NCI-H1092 treated with DMSO at 0.1 percent for 48 hours (cell line): ENCODE measurements around the gene OR2B6.
"Not testable (repeated sequence)": the region's sequence is repeated elsewhere in the genome, so short reads cannot be mapped to it uniquely, and the experiment has no call there.

Source experiments
- DNase-seq: peaks from one replicate; lab custom pipeline; 2025; lab: John Stamatoyannopoulos, UW

OR2B6 gene

DNA sequence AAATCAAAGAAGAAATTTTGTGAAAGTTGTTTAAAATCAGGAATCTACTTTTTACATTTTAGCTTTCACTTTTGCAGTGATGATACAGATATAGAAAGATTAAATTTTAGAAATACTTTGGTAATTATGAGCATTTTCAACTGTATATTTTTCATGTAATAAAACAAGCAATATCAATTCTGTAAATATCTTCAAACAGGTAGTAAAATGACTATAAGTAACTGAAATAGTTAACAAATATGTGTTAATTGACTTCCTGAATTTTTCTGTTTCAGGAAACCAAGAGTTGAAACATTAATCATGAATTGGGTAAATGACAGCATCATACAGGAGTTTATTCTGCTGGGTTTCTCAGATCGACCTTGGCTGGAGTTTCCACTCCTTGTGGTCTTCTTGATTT is at the start of gene OR2B6:
Gene OR2B6 (plus strand): TSS at position 301 of the 400 bp plus-strand sequence. CDS start 0 bp downstream, at position 301.
- DNase-seq = no peak

DNA sequence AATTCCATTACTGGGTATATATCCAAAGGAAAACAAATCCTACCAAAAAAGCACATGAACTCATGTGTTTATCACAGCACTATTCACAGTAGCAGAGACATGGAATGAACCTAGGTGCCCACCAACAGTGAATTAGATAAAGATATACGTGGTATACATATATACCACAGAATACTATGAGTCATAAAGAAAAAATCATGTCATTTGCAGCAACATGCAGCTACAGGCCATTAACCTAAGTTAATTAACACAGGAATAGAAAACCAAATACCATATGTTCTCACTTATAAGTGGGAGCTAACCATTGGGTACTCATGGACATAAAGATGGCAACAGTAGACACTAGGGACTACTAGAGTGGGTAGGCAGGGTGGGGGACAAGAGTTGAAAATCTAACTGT is 49.0 kb upstream of the OR2B6 start:
- no peak for DNase-seq

DNA sequence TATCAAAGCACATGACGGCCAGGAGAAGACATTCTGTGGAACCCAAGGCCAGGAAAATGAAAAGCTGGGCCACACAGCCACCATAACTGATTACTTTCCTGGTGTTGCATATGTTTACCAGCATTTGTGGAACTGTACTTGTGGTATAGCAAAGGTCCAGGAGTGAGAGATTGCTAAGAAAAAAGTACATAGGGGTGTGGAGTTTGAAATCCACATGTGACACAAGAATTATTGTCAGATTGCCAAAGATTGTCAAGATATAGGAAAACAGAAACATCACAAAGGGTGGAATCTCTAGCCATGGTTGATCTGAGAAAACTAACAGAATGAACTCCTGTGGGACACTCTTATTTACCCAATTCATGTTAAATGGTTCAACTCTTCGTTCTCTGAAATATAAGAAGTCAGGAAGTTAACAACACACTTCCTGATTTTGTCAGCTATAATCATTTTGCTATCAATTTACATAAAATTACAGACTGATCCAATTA is 45.0 kb upstream of the OR2B6 start, which contains the start of gene OR2B2:
Gene OR2B2 (minus strand): TSS at position 441 of the 491 bp plus-strand sequence. CDS start 77 bp downstream, at position 364.
- no peak for DNase-seq

DNA sequence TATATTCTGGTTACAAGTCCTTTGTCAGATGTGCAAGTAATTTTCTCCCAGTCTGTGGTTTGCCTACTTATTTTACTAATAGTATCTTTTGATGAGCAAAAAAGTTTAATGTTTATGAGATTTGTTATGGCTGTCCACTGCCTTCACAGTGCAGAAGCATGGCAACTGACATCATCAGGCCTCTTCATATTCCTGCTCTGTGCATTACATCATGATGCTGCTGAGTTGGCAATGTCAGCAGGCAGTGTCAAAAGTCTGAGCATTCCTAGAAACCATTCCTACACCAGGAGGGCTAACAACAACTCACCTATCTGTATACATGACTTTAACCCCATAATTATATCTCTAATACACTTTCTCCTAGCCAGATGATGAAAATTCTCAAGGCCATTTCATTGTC is 34.1 kb upstream of the OR2B6 start:
- no peak for DNase-seq

DNA sequence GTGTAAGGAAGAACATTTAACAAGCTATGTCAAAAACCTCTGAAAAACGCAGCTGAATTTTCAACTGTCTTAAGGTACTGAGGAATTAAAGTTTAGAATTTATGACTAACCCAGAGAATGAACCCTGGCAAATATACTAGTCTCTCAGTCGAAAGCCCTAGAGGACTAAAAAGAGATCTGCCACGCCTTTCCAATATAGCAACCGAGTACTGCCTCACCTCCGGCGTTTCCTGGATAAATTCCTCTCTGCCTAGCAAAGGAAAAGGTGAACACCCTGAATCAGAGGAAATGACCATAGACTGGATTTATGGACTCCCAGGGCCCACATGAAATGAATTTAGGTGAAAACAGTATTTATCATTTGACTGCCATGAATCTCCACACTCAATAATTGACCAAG is 32.9 kb upstream of the OR2B6 start:
- DNase-seq = no peak

DNA sequence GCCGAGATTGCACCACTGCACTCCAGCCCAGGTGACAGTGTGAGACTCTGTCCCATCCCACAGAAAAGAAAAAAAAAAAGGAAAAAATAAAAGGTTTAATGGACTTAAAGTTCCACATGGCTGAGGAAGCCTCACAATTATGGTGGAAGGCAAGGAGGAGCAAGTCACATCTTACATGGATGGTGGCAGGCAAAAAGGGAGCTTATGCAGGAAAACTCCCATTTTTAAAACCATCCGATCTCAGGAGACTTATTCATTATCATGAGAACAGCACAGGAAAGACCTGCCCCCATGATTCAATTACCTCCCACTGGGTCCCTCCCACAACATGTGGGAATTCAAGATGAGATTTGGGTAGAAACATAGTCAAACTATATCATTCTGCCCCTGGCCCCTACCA is 29.0 kb upstream of the OR2B6 start:
- DNase-seq = not testable (repeated sequence)

DNA sequence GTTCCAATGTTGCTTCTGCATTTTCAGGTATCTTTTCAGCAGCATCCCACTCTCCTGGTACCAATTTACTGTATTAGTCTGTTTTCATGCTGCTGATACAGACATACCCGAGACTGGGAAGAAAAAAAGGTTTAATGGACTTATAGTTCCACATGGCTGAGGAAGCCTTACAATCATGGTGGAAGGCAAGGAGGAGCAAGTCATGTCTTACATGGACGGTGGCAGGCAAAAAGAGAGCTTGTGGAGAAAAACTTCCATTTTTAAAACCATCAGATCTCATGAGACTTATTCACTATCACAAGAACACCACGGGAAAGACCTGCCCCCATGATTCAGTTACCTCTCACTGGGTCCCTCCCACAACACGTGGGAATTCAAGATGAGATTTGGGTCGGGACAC is 27.1 kb upstream of the OR2B6 start:
- not testable (repeated sequence) for DNase-seq

DNA sequence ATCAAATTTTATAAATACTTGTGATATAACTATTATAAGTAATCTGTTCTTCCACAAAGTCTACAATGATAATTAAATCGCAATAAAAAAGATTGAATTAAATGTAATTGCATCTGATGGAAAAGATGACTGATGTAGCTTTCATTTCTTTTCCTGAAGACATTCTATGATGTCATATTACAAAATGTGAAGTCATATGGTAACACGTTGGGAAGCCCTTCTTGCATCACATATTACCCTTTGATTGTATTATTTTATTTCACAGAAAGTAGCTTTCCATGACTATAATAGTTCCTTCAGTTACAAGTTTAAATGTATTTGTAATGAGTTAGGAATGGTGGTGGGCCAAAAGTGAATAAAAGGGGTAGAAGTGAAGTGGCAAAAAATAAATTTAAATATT is 25.8 kb upstream of the OR2B6 start:
- DNase-seq = no peak

DNA sequence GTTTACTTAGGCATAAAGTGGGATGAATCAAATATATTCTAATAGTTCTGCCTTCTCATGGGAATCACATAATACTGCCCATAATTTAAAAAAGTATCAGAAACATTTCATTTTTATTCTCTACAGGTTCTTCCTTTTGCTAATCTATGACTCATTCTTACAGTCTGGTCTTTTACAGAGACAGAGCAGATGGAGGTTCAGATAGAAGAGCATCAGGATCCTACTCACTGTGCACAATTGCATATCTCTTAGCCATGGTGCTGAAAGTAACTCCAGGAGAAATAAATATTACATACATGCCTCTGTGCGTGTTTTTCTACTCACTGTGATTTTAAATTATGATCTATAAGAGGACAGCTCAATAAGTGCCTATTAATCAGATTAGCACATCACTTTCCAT is 16.3 kb upstream of the OR2B6 start:
- DNase-seq = no peak

DNA sequence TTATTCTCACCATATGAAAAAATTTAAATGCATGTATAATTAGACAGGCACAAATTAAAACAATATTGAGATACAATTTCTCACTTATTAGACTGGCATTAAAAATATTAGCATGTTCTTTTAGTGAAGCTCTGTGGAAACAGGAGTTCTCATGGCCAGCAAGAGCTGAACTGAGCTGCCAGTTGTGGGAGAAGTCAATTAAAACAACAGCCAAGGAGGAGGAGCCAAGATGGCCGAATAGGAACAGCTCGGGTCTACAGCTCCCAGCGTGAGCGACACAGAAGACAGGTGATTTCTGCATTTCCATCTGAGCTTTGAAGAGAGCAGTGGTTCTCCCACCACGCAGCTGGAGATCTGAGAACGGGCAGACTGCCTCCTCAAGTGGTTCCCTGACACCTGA is 14.0 kb upstream of the OR2B6 start:
- not testable (repeated sequence) for DNase-seq

DNA sequence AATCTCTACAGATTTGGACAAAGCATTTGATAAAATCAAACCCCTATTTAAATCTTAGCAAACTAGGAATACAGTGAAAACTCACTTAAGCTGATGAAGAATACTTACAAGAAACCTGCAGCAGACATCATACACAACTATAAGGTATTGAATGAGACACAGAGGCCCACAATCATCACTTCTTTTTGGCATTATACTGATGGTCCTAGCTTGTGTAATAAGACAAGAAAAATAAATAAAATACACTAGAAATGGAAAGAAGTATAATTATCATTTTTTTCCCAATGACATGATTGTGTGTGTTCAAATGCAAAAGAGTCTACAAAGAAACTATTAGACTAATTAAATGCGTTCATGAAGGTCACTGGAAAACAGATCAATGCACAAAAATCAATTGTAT is 8.8 kb upstream of the OR2B6 start:
- DNase-seq = no peak

DNA sequence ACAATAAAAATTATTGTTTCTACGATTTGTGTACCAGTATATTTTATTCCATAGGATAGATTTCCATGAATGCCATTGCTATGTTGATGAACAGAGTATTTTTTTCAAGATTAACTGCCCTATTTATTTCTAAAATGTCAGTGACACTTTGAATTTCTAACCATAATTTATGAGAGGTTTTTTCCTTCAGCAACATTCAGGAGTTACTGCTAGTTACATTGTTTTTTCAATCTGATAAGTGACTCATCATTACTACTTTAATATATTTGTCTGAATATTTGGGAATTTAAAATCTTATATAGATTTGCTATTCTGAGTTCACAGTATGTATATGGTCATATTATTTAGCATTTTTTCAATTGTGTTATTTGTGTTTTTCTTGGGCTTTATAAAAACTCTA is 6.0 kb upstream of the OR2B6 start:
- no peak for DNase-seq

DNA sequence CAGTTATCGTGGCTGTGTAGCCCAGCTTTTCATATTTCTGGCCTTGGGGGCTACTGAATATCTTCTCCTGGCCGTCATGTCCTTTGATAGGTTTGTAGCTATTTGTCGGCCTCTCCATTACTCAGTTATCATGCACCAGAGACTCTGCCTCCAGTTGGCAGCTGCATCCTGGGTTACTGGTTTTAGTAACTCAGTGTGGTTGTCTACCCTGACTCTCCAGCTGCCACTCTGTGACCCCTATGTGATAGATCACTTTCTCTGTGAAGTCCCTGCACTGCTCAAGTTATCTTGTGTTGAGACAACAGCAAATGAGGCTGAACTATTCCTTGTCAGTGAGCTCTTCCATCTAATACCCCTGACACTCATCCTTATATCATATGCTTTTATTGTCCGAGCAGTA is 475 bp downstream of the OR2B6 start:
- DNase-seq = no peak

DNA sequence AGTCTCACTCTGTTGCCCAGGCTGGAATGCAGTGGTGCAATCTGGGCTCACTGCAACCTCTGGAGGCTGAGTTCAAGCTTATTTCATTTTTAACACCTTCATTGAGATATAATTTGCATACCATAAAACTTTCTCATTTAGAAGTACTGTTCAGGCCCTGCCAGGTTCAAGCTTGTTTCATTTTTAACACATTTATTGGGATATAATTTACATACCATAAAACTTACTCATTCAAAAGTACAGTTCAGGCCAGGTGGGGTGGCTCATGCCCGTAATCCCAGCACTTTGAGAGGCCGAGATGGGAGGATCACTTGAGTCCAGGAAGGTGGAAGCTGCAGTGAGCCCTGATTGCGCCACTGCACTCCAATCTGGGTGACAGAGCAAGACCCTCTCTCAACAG is 5.5 kb downstream of the OR2B6 start:
- no peak for DNase-seq

DNA sequence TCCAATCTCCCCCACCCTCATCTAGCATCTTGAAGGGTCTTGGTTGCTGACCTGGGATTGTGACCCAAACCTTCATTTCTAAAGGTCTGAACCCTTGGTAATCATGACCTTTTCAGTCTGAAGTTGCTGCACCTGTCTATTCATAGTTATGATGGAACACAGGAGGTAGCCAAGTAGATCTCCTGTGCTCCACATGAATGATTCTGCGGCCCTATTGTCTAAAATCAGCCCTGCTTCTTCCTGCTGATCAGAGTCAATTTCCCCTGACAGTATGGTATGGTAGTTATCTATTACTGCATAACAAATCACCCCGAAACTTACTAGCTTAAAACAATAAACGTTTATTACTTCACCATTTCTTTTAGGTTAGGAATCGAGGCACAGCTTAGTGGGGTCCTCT is 9.0 kb downstream of the OR2B6 start:
- DNase-seq = no peak

DNA sequence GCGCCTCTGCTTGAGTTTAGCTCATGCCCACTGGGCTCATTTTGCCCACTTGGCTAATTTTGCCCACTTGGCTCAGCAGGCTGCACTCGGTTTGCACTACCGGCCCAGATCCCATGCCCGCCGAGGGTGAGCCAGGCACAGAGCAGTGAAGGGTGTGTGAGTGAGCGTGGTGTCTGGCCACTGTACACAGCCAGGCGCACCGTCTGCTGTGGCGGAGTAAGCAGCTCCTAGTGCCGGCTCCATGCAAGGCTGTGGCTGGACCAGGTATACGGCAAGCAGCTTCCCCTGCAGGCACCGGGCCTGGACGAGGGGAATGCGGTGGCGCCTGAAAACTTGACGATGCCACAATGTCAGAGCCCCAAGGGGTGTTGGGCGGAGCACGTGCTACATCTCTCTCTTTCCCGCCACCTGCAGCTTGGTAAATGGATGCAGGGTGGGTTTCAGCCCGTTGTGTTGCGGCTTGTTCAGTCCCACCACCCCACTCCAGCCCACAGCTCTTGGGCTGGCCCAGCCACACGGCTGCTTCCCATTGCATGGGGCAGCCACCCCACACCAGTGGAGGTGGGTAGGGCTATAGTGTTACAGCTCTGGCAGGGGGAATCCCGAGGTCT is 9.9 kb downstream of the OR2B6 start:
- no peak for DNase-seq

DNA sequence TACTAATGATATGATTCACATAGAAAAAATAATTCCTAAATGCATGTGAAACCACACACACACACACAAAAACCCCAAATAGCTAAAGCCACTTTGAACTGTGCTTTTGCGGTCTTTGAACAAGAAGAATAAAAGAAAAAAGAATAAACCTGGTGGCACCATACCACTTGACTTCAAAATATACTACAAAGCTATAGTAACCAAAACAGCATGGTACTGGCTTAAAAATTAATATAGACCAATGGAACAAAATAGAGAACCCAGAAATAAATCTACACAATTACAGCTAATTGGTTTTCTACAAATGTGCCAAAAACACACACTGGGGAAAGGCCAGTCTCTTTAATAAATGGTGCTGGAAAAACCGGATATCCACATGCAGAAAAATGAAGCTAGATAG is 13.4 kb downstream of the OR2B6 start:
- DNase-seq = no peak

DNA sequence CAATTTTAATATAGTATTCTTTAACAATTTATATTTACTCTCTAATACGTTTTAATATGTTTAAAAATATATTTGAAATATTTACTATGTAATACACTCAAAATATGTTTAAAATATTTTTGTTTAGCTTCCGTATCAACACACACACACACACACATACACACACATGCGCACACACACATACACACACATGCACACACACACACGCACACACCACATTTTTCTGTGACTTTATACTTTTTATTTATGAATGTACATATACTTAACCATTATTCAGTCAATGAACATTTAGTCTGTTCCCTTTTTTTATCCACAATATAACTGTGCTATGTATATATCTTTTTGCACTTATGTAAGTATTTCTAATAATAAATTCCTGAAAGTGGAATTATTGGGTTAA is 15.7 kb downstream of the OR2B6 start:
- DNase-seq = no peak

DNA sequence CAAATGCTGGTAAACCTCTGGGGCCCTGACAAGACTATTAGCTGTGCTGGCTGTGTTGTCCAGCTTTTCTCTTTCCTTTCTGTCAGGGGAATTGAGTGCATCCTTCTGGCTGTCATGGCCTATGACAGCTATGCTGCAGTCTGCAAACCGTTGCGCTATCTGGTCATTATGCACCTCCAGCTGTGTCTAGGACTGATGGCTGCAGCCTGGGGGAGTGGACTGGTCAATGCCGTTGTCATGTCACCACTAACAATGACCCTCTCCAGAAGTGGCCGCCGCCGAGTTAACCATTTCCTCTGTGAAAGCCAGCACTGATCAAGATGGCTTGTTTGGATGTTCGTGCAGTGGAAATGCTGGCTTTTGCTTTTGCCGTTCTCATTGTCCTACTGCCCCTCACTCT is 20.3 kb downstream of the OR2B6 start:
- no peak for DNase-seq

DNA sequence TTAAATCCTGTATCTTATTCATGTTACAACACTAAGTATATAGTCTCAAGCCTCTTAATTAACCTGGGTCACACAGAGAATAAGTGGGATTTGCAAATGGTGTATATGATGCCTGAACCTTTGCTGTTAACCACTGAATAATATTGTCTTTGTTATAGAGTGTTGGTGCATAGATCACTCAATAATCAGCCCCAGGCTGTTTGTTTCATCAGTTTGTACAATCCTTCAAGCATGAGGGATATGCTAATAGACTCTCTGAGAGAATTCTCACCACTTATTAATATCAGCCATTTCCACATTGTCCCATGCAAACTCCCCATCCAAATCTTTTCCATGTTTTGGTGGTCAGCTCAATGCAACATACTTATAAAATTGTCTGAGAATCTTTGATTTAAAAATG is 21.7 kb downstream of the OR2B6 start:
- DNase-seq = no peak

DNA sequence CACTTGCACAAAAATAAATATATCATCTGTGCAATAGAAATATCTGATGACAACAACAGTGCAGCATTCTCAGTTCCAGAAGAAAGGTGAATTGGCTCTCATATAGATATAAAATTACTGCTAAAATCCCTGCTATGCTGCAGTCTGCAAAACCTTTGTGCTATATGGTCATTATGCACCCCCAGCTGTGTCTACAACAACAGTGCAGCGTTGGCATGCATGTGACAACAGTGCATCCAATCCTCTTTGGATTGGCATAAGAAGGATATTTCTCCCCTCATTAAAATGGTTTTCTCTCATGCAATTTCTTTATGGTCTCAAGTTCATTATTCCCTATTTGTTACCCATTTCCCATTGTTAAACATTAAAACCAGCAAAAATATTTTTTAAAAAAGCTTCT is 23.1 kb downstream of the OR2B6 start:
- no peak for DNase-seq

DNA sequence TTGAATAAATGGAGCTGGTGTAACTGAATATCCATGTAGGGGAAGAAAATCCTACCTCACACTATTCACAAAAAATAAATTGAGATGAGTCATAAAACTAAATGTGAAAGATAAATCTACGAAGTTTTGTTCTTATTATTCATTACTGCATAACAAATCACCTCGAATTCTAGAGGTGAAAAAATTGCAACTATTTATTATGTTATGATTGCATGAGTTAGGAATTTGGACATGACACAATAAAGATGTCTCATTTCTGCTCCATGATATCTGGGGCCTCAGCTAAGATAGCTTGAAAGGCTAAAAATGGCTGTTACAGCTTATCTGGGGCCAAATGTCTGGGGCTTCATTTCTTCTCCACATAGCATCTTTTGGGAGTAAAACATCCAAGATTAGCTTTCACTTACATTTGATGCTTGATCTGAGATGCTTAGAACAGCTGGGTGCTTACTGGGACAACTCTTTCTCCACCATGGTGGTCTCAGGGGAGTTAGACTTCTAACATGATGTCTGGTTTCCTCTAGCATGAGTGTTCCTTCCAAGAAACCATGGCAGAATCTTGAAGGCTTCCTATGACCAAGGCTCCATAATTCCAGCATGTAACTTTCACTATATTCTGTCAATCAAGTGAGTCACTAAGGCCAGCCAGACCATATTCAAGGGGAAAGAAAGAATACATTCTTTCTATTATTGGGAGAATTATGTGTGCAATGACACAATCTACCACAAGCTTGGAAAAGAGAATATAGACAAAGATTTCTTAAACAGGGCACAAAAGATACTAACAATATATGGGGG is 30.1 kb downstream of the OR2B6 start:
- DNase-seq = no peak

DNA sequence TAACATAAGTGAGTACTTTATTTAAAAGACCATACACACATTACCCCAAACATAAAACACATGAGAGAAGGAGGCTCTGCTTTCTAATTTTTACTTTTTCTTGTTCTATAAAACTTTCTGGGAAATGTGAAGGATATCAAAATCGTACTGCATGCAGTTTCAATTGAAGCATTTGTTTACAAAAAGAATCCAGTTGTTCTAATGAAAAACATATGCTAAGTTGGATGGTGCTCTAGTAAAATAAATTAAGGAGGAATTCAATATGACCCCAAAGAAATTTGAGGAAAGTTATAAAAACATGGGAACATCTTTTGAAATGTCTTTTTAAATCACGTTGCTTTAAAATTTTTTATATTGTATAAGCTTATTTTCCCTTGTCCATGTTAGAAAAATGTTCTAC is 37.6 kb downstream of the OR2B6 start:
- no peak for DNase-seq
